ENCODE measurements around the gene RBX1.

The RBX1 gene

GRCh38 chr22:40922484-40923303, 28.5 kb upstream of the RBX1 start:
- H3K27ac ChIP-seq (ENCODE audit: low read length), result no peak overlapping the region
- H3K9ac ChIP-seq (ENCODE audit: low read length), result no peak overlapping the region
- no peaks in the 10 kb centered on the region for H3K27me3 ChIP-seq (replicated peaks; ENCODE audit: insufficient read depth, low read length)
- peak; percentile 66 for TF ChIP-seq CTCF (IDR thresholded peaks at IDR 0.05; ENCODE audit: low read length)
- TF ChIP-seq EZH2phosphoT487 (IDR thresholded peaks at IDR 0.05; ENCODE audit: low read length), result no peak
- no peak for TF ChIP-seq EZH2 (optimal IDR thresholded peaks at IDR 0.05; ENCODE audit: low read depth, low read length)
- H3F3A ChIP-seq (ENCODE audit: insufficient read depth, low read length), result no peaks in the 10 kb centered on the region
- no peaks in the 10 kb centered on the region for H3K36me3 ChIP-seq (replicated peaks; ENCODE audit: insufficient read depth, low read length)
- H3K79me2 ChIP-seq (ENCODE audit: low read length), result no peaks in the 10 kb centered on the region
- no peaks in the 10 kb centered on the region for H4K20me1 ChIP-seq (ENCODE audit: insufficient read depth, low read length)
- H3K4me3 ChIP-seq (ENCODE audit: low read length), result no peak overlapping the region
- H3K9me2 ChIP-seq (replicated peaks; ENCODE audit: insufficient read depth, low read length), result no peaks in the 10 kb centered on the region
- H3K4me2 ChIP-seq (ENCODE audit: low read depth, low read length), result no peak overlapping the region
- no peaks in the 10 kb centered on the region for H3K9me3 ChIP-seq (replicated peaks; ENCODE audit: insufficient read depth, low read length)
- DNase-seq, result peak; percentile 59
- no peaks in the 10 kb centered on the region for H3K4me1 ChIP-seq (ENCODE audit: low read length)
- H2AFZ ChIP-seq (ENCODE audit: low read length), result no peak overlapping the region

DNA sequence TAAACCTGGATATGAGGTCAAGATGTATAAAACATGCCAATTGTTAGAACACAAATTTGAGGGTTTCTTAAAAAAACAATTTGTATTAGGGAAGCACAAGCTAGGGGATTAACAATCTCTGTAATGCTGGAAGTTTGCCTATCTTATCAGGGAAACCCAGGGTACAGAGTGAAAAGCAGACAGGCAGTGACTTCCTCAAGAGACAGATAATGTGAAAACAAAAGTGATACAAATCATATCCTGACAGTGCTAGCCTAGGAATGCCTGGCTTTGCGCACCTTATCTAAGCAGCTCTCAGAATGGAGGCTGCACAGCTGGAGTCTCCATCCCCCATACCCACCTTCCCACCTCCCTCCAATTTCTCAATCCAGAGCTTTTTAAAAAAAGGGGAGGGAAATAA, 22.5 kb upstream of the RBX1 start:
- H3K4me1 ChIP-seq (ENCODE audit: low read length), result no peaks in the 10 kb centered on the region
- no peaks in the 10 kb centered on the region for H3F3A ChIP-seq (ENCODE audit: insufficient read depth, low read length)
- no peak overlapping the region for H3K9ac ChIP-seq (ENCODE audit: low read length)
- H3K36me3 ChIP-seq (replicated peaks; ENCODE audit: insufficient read depth, low read length), result no peaks in the 10 kb centered on the region
- H3K79me2 ChIP-seq (ENCODE audit: low read length), result no peaks in the 10 kb centered on the region
- H2AFZ ChIP-seq (ENCODE audit: low read length), result no peak overlapping the region
- H3K9me2 ChIP-seq (replicated peaks; ENCODE audit: insufficient read depth, low read length), result no peaks in the 10 kb centered on the region
- no peak for TF ChIP-seq CTCF (IDR thresholded peaks at IDR 0.05; ENCODE audit: low read length)
- no peak for TF ChIP-seq EZH2 (optimal IDR thresholded peaks at IDR 0.05; ENCODE audit: low read depth, low read length)
- no peak for TF ChIP-seq EZH2phosphoT487 (IDR thresholded peaks at IDR 0.05; ENCODE audit: low read length)
- no peak overlapping the region for H3K27ac ChIP-seq (ENCODE audit: low read length)
- no peaks in the 10 kb centered on the region for H3K9me3 ChIP-seq (replicated peaks; ENCODE audit: insufficient read depth, low read length)
- H4K20me1 ChIP-seq (ENCODE audit: insufficient read depth, low read length), result no peaks in the 10 kb centered on the region
- H3K4me2 ChIP-seq (ENCODE audit: low read depth, low read length), result no peak overlapping the region
- no peak overlapping the region for H3K4me3 ChIP-seq (ENCODE audit: low read length)
- no peak for DNase-seq
- H3K27me3 ChIP-seq (replicated peaks; ENCODE audit: insufficient read depth, low read length), result no peaks in the 10 kb centered on the region

- H3K4me2 ChIP-seq (ENCODE audit: low read depth, low read length), result no peak overlapping the region
- no peak for DNase-seq
- H3K9me3 ChIP-seq (replicated peaks; ENCODE audit: insufficient read depth, low read length), result no peaks in the 10 kb centered on the region
- H3K4me3 ChIP-seq (ENCODE audit: low read length), result no peak overlapping the region
- H3K79me2 ChIP-seq (ENCODE audit: low read length), result no peaks in the 10 kb centered on the region
- H3K27ac ChIP-seq (ENCODE audit: low read length), result no peak overlapping the region
- H3K4me1 ChIP-seq (ENCODE audit: low read length), result no peaks in the 10 kb centered on the region
- no peaks in the 10 kb centered on the region for H3F3A ChIP-seq (ENCODE audit: insufficient read depth, low read length)
- H3K27me3 ChIP-seq (replicated peaks; ENCODE audit: insufficient read depth, low read length), result no peaks in the 10 kb centered on the region
- H2AFZ ChIP-seq (ENCODE audit: low read length), result no peak overlapping the region
- H3K9ac ChIP-seq (ENCODE audit: low read length), result no peak overlapping the region
- H3K36me3 ChIP-seq (replicated peaks; ENCODE audit: insufficient read depth, low read length), result no peaks in the 10 kb centered on the region
- no peak for TF ChIP-seq EZH2phosphoT487 (IDR thresholded peaks at IDR 0.05; ENCODE audit: low read length)
- no peak for TF ChIP-seq CTCF (IDR thresholded peaks at IDR 0.05; ENCODE audit: low read length)
- TF ChIP-seq EZH2 (optimal IDR thresholded peaks at IDR 0.05; ENCODE audit: low read depth, low read length), result no peak
- no peaks in the 10 kb centered on the region for H3K9me2 ChIP-seq (replicated peaks; ENCODE audit: insufficient read depth, low read length)
- H4K20me1 ChIP-seq (ENCODE audit: insufficient read depth, low read length), result no peaks in the 10 kb centered on the region
Measured at GRCh38 chr22:40932396-40932795, 18.8 kb upstream of the RBX1 start.

Measured in MM.1S (cell line).